HEK293 (cell line): ENCODE measurements around the gene TMEM45A.

Experiments
- CTCF ChIA-PET: fragments of 350-600 bp; formaldehyde crosslinking; extraction: SDS; loops from one replicate; lab custom pipeline; 2021; ENCODE audit warnings: antibody characterized with exemption; lab: Yijun Ruan, JAX
- POLR2A ChIA-PET: fragments of 300-600 bp; formaldehyde crosslinking; extraction: SDS; loops from one replicate; lab custom pipeline; 2020; ENCODE audit warnings: antibody characterized with exemption, inconsistent platforms; lab: Yijun Ruan, JAX
- H3K27ac ChIP-seq: fragments of 200-500 bp; sonication (Bioruptor generic); 2 replicates; pipeline ENCODE4 v1.5.1; 2014; ENCODE audit warnings: low read depth, low read length, control low read depth, inconsistent platforms; ENCODE audit errors: extremely low read depth
- H3K36me3 ChIP-seq, 2 experiments: fragments of 200-500 bp in 1 of 2; sonication (Bioruptor generic) in 1 of 2; 1 replicate in 1 of 2; 2 replicates in 1 of 2; pipeline ENCODE4 v1.5.1; 2014 to 2017; ENCODE audit warnings: inconsistent platforms in 2 of 2, low read length in 2 of 2; ENCODE audit not compliant: control insufficient read depth in 2 of 2, insufficient read depth in 1 of 2
- H3K4me1 ChIP-seq: fragments of 200-500 bp; sonication (Bioruptor generic); 2 replicates; pipeline ENCODE4 v1.5.1; 2014; ENCODE audit warnings: mild to moderate bottlenecking, low read length, inconsistent platforms; ENCODE audit not compliant: control insufficient read depth, insufficient read depth
- H3K4me3 ChIP-seq: 2 replicates; pipeline ENCODE4 v1.5.1; 2011; ENCODE audit warnings: low read depth, mild to moderate bottlenecking, control low read depth, low read length, moderate library complexity
- H3K9me3 ChIP-seq: fragments of 200-500 bp; sonication (Bioruptor generic); 2 replicates; pipeline ENCODE4 v1.5.1; 2014; ENCODE audit warnings: low read depth, low read length, inconsistent platforms; ENCODE audit not compliant: control insufficient read depth, insufficient read depth
- BCL11B ChIP-seq: fragments of 450-650 bp; formaldehyde crosslinking; IDR thresholded peaks from 2 replicates; pipeline ENCODE4 v1.5.1; 2016; ENCODE audit warnings: low read depth, missing biosample characterization, missing genetic modification characterization
- EGR2 ChIP-seq: fragments of 450-650 bp; formaldehyde crosslinking; IDR thresholded peaks from 2 replicates; pipeline ENCODE4 v1.5.1; 2016; ENCODE audit warnings: low read depth, missing biosample characterization, missing genetic modification characterization
- KLF16 ChIP-seq: fragments of 450-650 bp; formaldehyde crosslinking; IDR thresholded peaks from 2 replicates; pipeline ENCODE4 v1.5.1; 2017; ENCODE audit warnings: missing biosample characterization, missing genetic modification characterization
- KLF8 ChIP-seq: fragments of 450-650 bp; formaldehyde crosslinking; IDR thresholded peaks from 2 replicates; pipeline ENCODE4 v1.5.1; 2016; ENCODE audit warnings: missing biosample characterization, missing genetic modification characterization
- KLF9 ChIP-seq: fragments of 450-650 bp; formaldehyde crosslinking; IDR thresholded peaks from 2 replicates; pipeline ENCODE4 v1.5.1; 2016; ENCODE audit warnings: missing biosample characterization, missing genetic modification characterization, low read depth
- SCRT2 ChIP-seq: fragments of 450-650 bp; formaldehyde crosslinking; IDR thresholded peaks from 2 replicates; pipeline ENCODE4 v1.5.1; 2016; ENCODE audit warnings: missing biosample characterization, missing genetic modification characterization
- YY1 ChIP-seq: fragments of 450-650 bp; formaldehyde crosslinking; IDR thresholded peaks from 2 replicates; pipeline ENCODE4 v1.5.1; 2018; ENCODE audit warnings: missing biosample characterization, missing genetic modification characterization
- ZIC2 ChIP-seq: fragments of 450-650 bp; formaldehyde crosslinking; IDR thresholded peaks from 2 replicates; pipeline ENCODE4 v1.5.1; 2016; ENCODE audit warnings: missing biosample characterization, missing genetic modification characterization
- ZNF114 ChIP-seq: fragments of 450-650 bp; formaldehyde crosslinking; IDR thresholded peaks from 2 replicates; pipeline ENCODE4 v1.5.0; 2017; ENCODE audit warnings: missing biosample characterization, missing genetic modification characterization
- ZNF140 ChIP-seq: fragments of 450-650 bp; formaldehyde crosslinking; IDR thresholded peaks from 2 replicates; pipeline ENCODE4 v1.5.1; 2016; ENCODE audit warnings: missing biosample characterization, missing genetic modification characterization
- ZNF16 ChIP-seq: fragments of 450-650 bp; formaldehyde crosslinking; IDR thresholded peaks from 2 replicates; pipeline ENCODE4 v1.5.1; 2016; ENCODE audit warnings: low read depth, missing biosample characterization, missing genetic modification characterization
- ZNF214 ChIP-seq: fragments of 450-650 bp; formaldehyde crosslinking; IDR thresholded peaks from 2 replicates; pipeline ENCODE4 v1.5.1; 2017; ENCODE audit warnings: missing biosample characterization, mild to moderate bottlenecking, missing genetic modification characterization, borderline replicate concordance
- ZNF274 ChIP-seq, 2 experiments: fragments of 200-500 bp in 1 of 2; fragments of 450-650 bp in 1 of 2; sonication (Bioruptor generic) in 1 of 2; formaldehyde crosslinking in 1 of 2; IDR thresholded peaks; 2 replicates each; pipeline versions ENCODE4 v1.5.1 to v1.6.1; 2014 to 2016; ENCODE audit warnings: borderline replicate concordance in 1 of 2, inconsistent platforms in 1 of 2, low read length in 1 of 2, missing biosample characterization in 1 of 2, missing genetic modification characterization in 1 of 2
- ZNF350 ChIP-seq: fragments of 450-650 bp; formaldehyde crosslinking; IDR thresholded peaks from 2 replicates; pipeline ENCODE4 v1.5.0; 2017; ENCODE audit warnings: missing biosample characterization, mild to moderate bottlenecking, missing genetic modification characterization
- ZNF48 ChIP-seq: fragments of 450-650 bp; formaldehyde crosslinking; IDR thresholded peaks from 2 replicates; pipeline ENCODE4 v1.5.1; 2016; ENCODE audit warnings: missing biosample characterization, missing genetic modification characterization
- ZNF514 ChIP-seq: fragments of 450-650 bp; formaldehyde crosslinking; IDR thresholded peaks from 2 replicates; pipeline ENCODE4 v1.5.1; 2016; ENCODE audit warnings: missing biosample characterization, missing genetic modification characterization
- ZNF629 ChIP-seq: fragments of 450-650 bp; formaldehyde crosslinking; IDR thresholded peaks from 2 replicates; pipeline ENCODE4 v1.5.1; 2017; ENCODE audit warnings: missing biosample characterization, missing genetic modification characterization
- ZNF747 ChIP-seq: fragments of 450-650 bp; formaldehyde crosslinking; IDR thresholded peaks from 2 replicates; pipeline ENCODE4 v1.5.1; 2016; ENCODE audit warnings: missing biosample characterization, missing genetic modification characterization
- TF ChIP-seq, protein P1 (sequence below): fragments of 450-650 bp; formaldehyde crosslinking; IDR thresholded peaks from 2 replicates; pipeline ENCODE4 v1.5.1; 2016; ENCODE audit warnings: missing biosample characterization, missing genetic modification characterization, low read depth
- TF ChIP-seq, protein P2 (sequence below): fragments of 450-650 bp; formaldehyde crosslinking; IDR thresholded peaks from 2 replicates; pipeline ENCODE4 v1.5.1; 2016; ENCODE audit warnings: missing biosample characterization, missing genetic modification characterization
- TF ChIP-seq, protein P3 (sequence below): fragments of 450-650 bp; formaldehyde crosslinking; IDR thresholded peaks from 2 replicates; pipeline ENCODE4 v1.5.1; 2016; ENCODE audit warnings: missing biosample characterization, missing genetic modification characterization

Gene TMEM45A

DNA sequence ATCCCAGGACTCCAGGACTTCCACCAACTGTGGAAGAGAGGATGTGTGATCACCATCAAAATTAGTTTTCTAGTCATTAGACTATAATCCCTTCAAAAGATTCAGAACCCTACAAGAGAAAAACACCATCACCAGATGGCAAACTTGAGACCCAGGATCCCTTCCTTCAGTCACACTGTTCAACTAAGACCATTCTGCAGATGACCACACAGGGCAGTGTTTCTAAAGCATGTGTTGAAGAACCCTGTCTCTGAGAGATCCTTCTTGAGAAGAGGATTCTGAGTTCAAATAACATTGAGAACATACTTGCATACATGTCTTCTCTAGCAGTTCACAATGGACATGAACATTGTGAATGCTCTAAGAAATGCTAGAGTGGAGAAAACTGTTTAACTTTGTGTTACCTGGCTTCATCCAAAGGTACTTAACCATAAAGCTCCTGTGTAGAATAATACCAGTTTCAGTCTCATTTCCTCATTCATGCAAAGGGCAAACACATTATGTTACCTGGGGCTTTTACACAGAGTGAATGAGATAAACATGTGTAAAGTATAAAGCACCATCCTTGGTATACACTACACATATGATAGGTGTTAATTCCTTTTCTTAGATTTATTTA is 114.6 kb downstream of the TMEM45A start:
- CTCF ChIA-PET = no interaction called here
- TF ChIP-seq ZNF514 (tag by site-specific recombination) (no peak), KLF8 (no peak), SCRT2 (no peak), ZNF16 (no peak), BCL11B (tag by site-specific recombination) (no peak), ZNF629 (no peak), YY1 (tag by site-specific recombination) (no peak), ZNF214 (tag by site-specific recombination) (no peak), ZNF114 (tag by site-specific recombination) (no peak), EGR2 (tag by site-specific recombination) (no peak), ZNF274 (IDR thresholded peaks at IDR 0.05; ENCODE audit: low read length) (no peak), ZNF274 (tag by site-specific recombination; IDR thresholded peaks at IDR 0.05; ENCODE audit: borderline replicate concordance) (no peak), KLF16 (tag by site-specific recombination) (no peak), ZNF747 (no peak), ZNF48 (tag by site-specific recombination) (no peak)
- TF ChIP-seq, protein P1, sequence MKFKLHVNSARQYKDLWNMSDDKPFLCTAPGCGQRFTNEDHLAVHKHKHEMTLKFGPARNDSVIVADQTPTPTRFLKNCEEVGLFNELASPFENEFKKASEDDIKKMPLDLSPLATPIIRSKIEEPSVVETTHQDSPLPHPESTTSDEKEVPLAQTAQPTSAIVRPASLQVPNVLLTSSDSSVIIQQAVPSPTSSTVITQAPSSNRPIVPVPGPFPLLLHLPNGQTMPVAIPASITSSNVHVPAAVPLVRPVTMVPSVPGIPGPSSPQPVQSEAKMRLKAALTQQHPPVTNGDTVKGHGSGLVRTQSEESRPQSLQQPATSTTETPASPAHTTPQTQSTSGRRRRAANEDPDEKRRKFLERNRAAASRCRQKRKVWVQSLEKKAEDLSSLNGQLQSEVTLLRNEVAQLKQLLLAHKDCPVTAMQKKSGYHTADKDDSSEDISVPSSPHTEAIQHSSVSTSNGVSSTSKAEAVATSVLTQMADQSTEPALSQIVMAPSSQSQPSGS = no peak
- TF ChIP-seq, protein P2, sequence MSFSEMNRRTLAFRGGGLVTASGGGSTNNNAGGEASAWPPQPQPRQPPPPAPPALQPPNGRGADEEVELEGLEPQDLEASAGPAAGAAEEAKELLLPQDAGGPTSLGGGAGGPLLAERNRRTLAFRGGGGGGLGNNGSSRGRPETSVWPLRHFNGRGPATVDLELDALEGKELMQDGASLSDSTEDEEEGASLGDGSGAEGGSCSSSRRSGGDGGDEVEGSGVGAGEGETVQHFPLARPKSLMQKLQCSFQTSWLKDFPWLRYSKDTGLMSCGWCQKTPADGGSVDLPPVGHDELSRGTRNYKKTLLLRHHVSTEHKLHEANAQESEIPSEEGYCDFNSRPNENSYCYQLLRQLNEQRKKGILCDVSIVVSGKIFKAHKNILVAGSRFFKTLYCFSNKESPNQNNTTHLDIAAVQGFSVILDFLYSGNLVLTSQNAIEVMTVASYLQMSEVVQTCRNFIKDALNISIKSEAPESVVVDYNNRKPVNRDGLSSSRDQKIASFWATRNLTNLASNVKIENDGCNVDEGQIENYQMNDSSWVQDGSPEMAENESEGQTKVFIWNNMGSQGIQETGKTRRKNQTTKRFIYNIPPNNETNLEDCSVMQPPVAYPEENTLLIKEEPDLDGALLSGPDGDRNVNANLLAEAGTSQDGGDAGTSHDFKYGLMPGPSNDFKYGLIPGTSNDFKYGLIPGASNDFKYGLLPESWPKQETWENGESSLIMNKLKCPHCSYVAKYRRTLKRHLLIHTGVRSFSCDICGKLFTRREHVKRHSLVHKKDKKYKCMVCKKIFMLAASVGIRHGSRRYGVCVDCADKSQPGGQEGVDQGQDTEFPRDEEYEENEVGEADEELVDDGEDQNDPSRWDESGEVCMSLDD (tag by site-specific recombination) = no peak
- TF ChIP-seq, protein P3, sequence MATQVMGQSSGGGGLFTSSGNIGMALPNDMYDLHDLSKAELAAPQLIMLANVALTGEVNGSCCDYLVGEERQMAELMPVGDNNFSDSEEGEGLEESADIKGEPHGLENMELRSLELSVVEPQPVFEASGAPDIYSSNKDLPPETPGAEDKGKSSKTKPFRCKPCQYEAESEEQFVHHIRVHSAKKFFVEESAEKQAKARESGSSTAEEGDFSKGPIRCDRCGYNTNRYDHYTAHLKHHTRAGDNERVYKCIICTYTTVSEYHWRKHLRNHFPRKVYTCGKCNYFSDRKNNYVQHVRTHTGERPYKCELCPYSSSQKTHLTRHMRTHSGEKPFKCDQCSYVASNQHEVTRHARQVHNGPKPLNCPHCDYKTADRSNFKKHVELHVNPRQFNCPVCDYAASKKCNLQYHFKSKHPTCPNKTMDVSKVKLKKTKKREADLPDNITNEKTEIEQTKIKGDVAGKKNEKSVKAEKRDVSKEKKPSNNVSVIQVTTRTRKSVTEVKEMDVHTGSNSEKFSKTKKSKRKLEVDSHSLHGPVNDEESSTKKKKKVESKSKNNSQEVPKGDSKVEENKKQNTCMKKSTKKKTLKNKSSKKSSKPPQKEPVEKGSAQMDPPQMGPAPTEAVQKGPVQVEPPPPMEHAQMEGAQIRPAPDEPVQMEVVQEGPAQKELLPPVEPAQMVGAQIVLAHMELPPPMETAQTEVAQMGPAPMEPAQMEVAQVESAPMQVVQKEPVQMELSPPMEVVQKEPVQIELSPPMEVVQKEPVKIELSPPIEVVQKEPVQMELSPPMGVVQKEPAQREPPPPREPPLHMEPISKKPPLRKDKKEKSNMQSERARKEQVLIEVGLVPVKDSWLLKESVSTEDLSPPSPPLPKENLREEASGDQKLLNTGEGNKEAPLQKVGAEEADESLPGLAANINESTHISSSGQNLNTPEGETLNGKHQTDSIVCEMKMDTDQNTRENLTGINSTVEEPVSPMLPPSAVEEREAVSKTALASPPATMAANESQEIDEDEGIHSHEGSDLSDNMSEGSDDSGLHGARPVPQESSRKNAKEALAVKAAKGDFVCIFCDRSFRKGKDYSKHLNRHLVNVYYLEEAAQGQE (tag by site-specific recombination) = no peak
- POLR2A ChIA-PET = no interaction called here

DNA sequence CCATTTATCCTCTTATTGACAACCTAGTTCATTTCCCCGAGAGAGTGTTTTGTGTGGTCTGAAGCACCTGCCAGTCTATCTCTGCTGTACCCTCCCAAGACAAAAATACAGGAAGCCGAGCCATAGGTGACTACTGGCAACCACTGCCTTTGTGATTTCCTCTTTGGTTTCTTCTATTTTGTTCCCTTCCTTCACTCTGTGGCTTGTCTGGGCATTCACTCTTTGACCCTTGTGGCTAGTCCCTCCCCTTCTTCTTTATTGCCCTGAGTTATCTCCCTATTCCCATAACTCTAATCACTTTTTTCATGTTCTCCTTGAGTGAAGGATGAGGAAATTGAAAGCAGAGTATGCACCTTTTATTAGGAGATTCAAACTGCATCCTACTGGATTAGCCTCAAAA is 116.9 kb downstream of the TMEM45A start, which contains the start of gene ADGRG7:
ADGRG7 (plus strand) TSS at position 297 of the 400 bp plus-strand sequence. CDS start 256 bp downstream, outside the sequence.
- POLR2A ChIA-PET = no interaction called here
- H3K4me1 ChIP-seq = no peaks in the 10 kb centered on the region
- CTCF ChIA-PET = no interaction called here
- no peak for TF ChIP-seq ZNF350 (tag by site-specific recombination)
- TF ChIP-seq ZNF140 (tag by site-specific recombination) = no peak
- no peak for TF ChIP-seq EGR2 (tag by site-specific recombination)
- no peak for TF ChIP-seq ZIC2 (tag by site-specific recombination)
- TF ChIP-seq KLF9 (tag by site-specific recombination) = no peak
- H3K9me3 ChIP-seq = no peaks in the 10 kb centered on the region
- no peak within 1 kb of the TSS for H3K27ac ChIP-seq
- H3K36me3 ChIP-seq = no peaks in the 10 kb centered on the region
- no peak within 1 kb of the TSS for H3K4me3 ChIP-seq

More for the DNA sequence above, 114.6 kb downstream of the TMEM45A start:
- H3K27ac ChIP-seq = no peak overlapping the region
- H3K9me3 ChIP-seq = no peaks in the 10 kb centered on the region
- H3K4me1 ChIP-seq = no peaks in the 10 kb centered on the region
- no peaks in the 10 kb centered on the region for H3K36me3 ChIP-seq
- H3K4me3 ChIP-seq = no peak overlapping the region
